SK-N-MC (cell line): ENCODE results near the gene OR7A17.

ENCODE experiments used
- EZH2 ChIP-seq: fragments of 200-600 bp; sonication (generic); IDR thresholded peaks from one replicate; pipeline ENCODE4 v1.6.1; 2017; ENCODE audit warnings: antibody characterized with exemption
- FOXP2 ChIP-seq: optimal IDR thresholded peaks from 2 replicates; pipeline ENCODE3; 2011; ENCODE audit warnings: mild to moderate bottlenecking, moderate library complexity; ENCODE audit not compliant: insufficient read depth; ENCODE audit errors: extremely low read length, control extremely low read depth

DNA sequence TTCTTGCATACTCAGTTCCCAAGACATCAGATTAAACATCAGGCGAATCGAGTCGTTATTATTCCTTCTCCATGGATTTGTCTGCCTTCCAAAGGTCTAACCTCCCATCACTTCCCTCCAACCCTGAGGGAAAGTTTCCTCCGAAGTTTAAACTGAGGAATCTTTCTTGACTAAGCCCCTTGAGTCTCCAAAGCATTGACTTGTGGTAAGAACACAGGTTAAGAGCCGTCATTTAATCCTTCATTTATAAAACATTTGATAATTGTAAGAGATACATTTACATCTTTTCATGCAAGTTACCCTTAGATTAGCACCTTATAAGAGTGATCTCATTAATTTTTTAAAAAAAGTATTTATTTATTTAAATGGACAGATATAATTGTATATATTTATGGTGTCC, 37.1 kb downstream of the OR7A17 start, which contains the start of gene OR7A10:
- TF ChIP-seq FOXP2 (no peak), EZH2 (no peak)
